HG02588 (cell line): ENCODE measurements around the gene GNPNAT1.
"Not testable (repeated sequence)": the region's sequence is repeated elsewhere in the genome, so short reads cannot be mapped to it uniquely, and the experiment has no call there.

Experiments
- ATAC-seq: cut with Tn5 transposase; IDR thresholded peaks from one replicate; pipeline ENCODE4 v1.9.1; 2021; ENCODE audit warnings: mild to moderate bottlenecking, moderate library complexity; ENCODE audit not compliant: unreplicated experiment

The GNPNAT1 gene

DNA sequence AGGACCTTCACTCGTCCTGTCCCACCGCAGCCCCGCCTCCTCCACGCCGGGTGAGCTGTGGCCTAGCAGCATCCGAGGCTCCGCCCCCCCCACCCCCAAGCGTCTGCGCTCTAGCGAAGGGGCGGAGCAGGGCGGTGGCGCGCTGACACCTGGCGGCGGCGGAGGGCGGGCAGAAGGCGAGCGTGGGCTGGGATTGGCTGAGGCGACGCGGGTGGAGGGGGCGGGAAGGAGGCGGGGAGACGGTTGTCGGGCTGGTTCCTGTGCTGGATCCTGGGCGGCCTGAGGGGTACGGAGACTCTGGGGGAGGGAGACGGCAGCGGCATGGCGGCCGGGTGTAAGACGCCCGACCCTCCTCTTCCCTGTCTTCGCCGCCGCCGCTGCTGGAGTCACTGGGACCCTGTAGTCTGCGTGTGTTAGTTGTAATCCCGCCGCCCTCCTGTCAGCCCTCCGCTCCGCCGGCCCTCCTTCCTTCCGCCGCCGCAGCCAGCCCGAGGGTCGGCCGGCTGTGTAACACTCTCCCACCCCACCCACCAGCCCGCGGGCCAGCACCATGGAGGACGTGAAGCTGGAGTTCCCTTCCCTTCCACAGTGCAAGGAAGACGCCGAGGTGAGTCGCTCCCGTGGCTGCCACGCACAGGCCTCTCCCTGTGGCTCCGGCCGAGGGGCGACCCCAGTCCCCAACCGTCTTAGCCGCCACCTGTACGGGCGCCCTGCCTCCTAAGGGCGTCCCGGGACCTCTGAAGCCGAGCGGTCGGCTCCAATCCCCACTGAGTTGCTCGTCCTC, 61.3 kb downstream of the GNPNAT1 start, which contains the start of gene STYX:
Gene STYX (plus strand): TSS at position 242 of the 784 bp plus-strand sequence. CDS start 309 bp downstream, at position 551.
- ATAC-seq, result peak; percentile 92

DNA sequence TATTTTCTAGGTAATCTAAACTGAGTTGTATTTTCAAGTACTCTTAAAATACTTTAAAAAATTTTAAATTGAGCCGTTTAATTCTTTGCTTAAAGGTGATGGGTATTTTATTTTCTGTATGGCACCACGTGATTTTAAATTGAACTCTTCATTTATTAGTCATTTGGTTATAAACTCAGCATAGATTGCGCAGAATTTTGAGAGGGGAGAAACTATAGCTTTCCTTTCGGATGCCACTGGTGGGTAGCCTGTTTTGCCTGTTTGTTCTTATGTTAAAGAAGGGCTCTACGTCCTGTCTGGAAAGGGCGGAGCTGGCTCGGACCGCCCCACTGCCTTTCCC, 61.9 kb downstream of the GNPNAT1 start:
- ATAC-seq, result no peak

DNA sequence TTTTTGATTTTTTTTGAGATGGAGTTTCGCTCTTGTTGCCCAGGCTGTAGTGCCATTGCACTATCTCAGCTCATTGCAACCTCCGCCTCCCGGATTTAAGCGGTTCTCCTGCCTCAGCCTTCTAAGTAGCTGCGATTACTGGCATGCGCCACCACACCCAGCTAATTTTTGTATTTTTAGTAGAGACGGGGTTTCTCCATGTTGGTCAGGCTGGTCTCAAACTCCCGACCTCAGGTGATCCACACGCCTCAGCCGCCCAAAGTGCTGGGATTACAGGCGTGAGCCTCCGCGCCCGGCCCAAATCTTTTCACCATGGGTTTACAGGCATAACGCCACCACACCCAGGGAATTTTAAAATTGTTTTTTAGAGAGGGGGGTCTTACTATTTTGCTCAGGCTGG, 62.4 kb downstream of the GNPNAT1 start:
- ATAC-seq, result not testable (repeated sequence)

DNA sequence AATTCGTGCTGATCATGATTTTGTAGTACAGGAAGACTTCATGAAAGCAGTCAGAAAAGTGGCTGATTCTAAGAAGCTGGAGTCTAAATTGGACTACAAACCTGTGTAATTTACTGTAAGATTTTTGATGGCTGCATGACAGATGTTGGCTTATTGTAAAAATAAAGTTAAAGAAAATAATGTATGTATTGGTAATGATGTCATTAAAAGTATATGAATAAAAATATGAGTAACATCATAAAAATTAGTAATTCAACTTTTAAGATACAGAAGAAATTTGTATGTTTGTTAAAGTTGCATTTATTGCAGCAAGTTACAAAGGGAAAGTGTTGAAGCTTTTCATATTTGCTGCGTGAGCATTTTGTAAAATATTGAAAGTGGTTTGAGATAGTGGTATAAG, 63.9 kb downstream of the GNPNAT1 start:
- ATAC-seq, result not testable (repeated sequence)
